Muscle of back (tissue), 13 donors: ENCODE results near the gene PTCRA. TPM values are rescaled to one million over a fixed set of nuclear protein-coding genes. Genes with fewer than 3 reads are reported as not detected.
"Not testable (repeated sequence)": the region's sequence is repeated elsewhere in the genome, so short reads cannot be mapped to it uniquely, and the experiment has no call there.

Experiments used
- DNase-seq, 3 donors: peaks; one replicate each; pipeline versions ENCODE4 v3.0.0 to v3.0.0-alpha.2; 2013
- long read RNA-seq, 9 donors: transcript quantifications; one replicate each; lab custom pipeline, GENCODE V29; 2026
- polyA plus RNA-seq, 10 donors: library from polyadenylated mRNA; unstranded; fragments of 120-200 nt; gene quantifications; one replicate each; pipeline ENCODE4 v1.2.1, GENCODE V29; 2013; ENCODE audit not compliant: insufficient read length in 10 of 10

Gene PTCRA, protein sequence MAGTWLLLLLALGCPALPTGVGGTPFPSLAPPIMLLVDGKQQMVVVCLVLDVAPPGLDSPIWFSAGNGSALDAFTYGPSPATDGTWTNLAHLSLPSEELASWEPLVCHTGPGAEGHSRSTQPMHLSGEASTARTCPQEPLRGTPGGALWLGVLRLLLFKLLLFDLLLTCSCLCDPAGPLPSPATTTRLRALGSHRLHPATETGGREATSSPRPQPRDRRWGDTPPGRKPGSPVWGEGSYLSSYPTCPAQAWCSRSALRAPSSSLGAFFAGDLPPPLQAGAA
- polyA plus RNA-seq: not detected
- long read RNA-seq, donor 1: 0 reads
- long read RNA-seq, donor 2: 0 reads
- long read RNA-seq, donor 3: 0 reads
- long read RNA-seq, donor 4: 0 reads
- long read RNA-seq, donor 5: 0 reads
- long read RNA-seq, donor 6: 0 reads
- long read RNA-seq, donor 7: 0 reads
- long read RNA-seq, donor 8: 0 reads
- long read RNA-seq, donor 9: 0 reads

DNA sequence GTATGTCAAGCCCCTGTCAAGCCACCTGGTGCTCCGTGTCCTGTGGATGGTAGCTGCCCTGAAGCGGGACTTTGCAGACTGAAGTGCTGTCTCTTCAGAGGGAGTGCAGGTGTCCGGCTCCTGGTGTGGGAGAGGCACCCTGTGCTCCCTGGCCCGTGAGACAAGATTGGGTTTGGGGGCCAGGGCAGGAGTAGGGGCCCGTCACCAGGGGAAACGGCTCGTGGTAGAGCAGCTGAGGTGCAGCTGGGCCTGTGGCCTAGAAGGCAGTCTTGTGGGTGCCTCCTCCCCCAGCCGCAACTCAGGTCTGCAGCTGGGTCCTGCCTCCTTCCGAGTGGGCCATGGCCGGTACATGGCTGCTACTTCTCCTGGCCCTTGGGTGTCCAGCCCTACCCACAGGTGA, at the start of gene PTCRA:
PTCRA (plus strand) TSS at position 322 of the 400 bp plus-strand sequence; CDS start at position 339, 17 bp downstream.
- no peak for DNase-seq

GRCh38 chr6:42870145-42870936, 45.5 kb upstream of the PTCRA start:
- no peak for DNase-seq

DNA sequence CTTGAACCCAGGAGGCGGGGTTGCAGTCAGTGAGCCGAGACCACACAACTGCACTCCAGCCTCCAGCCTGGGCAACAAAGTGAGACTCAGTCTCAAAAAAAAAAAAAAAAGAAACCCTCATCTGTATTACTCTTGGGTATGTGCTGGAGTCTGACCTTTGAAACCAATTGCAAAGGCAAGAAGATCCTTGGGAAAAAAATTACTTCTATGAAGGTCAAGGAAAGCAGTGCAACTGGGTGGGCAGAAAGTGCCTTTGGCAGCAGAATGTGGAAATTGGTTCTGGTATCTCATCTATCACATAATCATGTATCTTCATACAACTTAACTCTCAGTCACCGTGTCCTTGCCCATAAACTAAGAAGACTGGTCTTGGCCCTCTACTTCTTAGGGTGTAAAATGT, 44.1 kb upstream of the PTCRA start:
- DNase-seq: no peak

- DNase-seq: no peak
Measured at GRCh38 chr6:42873313-42873712, 42.5 kb upstream of the PTCRA start.

GRCh38 chr6:42877695-42878094, 38.2 kb upstream of the PTCRA start:
- no peak for DNase-seq

- DNase-seq: peak; percentile 90 to 97 (median 92)
Measured at GRCh38 chr6:42879372-42880239, 36.2 kb upstream of the PTCRA start, which contains the start of gene RPL7L1. RPL7L1 (plus strand) TSS chr6:42879616; CDS start chr6:42879911, 295 bp downstream.

DNA sequence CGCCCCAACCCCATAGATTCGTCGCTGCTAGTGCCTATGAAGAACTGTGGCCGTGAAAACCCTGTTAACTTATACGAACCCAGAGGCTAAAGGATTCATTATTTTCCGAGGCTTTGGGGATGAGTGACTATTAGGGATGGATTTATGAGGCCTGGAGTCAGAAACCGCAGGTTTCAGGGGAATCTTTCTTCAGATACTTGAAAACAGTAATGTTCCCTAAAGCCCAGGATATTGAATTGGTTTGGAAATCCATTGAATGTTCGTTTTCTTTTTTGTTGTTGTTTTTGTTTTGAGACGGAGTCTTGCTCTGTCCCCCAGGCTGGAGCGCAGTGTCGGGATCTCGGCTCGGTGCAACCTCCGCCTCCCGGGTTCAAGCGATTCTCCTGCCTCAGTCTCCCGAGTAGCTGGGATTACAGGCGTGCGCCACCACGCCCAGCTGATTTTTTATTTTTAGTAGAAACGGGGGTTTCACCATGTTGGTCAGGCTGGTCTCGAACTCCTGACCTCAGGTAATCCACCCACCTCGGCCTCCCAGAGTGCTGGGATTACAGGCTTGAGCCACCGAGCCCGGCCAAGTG, 35.5 kb upstream of the PTCRA start:
- DNase-seq: not testable (repeated sequence)

DNA sequence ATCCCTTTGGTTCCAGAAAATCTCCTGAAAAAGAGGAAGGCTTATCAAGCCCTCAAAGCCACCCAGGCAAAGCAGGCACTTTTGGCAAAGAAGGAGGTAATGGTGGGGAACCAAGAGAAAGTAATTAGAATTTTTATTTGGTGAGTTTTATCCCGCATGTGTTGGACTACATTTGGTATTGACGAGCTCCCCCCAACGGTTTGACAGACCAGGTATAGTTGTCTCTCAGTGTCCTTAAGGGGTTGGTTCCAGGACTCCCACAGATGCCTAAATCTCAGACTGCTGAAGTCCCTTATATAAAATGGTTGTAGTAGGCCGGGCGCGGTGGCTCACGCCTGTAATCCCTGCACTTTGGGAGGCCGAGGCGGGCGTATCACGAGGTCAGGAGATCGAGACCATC, 35.0 kb upstream of the PTCRA start:
- DNase-seq: not testable (repeated sequence)

DNA sequence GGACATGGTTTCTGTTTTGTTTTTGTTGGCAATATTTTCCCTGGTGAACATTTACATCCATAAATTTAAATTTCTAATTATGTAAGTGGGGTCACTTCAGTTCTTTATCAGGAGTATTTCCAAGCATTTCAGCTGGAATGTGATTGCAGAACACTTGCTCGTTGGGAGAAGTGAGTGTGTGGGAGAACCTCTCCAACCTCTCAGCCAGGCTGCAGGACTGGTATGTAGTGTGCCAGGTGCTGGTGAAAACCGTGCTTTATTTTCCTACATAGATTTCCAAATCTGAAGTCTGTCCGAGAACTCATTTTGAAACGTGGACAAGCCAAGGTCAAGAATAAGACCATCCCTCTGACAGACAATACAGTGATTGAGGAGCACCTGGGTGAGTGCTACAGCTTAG, 30.2 kb upstream of the PTCRA start:
- DNase-seq: no peak

- not testable (repeated sequence) for DNase-seq
Measured at GRCh38 chr6:42888201-42888600, 27.7 kb upstream of the PTCRA start.

GRCh38 chr6:42889815-42890214, 26.0 kb upstream of the PTCRA start:
- no peak for DNase-seq

- peak; percentile 95 to 98 (median 96) for DNase-seq
Measured at GRCh38 chr6:42890311-42891198, 25.3 kb upstream of the PTCRA start.

DNA sequence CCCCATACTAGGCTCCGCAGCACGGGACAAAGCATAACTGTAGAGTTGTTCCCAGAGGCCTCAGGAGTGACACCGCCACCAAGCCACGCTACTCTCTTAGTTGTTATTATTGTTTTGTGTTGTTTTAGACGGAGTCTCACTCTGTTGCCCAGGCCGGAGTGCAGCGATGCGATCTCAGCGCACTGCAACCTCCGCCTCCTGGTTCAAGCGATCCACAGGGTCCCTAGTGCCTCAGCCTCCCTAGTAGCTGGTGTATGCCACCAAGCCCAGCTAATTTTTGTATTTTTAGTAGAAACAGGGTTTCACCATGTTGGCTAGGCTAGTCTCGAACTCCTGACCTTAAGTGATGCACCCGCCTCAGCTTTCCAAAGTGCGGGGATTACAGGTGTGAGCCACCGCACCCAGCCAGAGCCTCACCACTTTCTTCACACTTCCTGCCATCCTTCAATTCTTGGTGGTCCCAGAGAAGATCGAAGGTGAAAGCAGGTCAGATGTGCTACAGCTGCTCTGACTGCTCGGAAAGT, 24.6 kb upstream of the PTCRA start:
- no peak for DNase-seq

DNA sequence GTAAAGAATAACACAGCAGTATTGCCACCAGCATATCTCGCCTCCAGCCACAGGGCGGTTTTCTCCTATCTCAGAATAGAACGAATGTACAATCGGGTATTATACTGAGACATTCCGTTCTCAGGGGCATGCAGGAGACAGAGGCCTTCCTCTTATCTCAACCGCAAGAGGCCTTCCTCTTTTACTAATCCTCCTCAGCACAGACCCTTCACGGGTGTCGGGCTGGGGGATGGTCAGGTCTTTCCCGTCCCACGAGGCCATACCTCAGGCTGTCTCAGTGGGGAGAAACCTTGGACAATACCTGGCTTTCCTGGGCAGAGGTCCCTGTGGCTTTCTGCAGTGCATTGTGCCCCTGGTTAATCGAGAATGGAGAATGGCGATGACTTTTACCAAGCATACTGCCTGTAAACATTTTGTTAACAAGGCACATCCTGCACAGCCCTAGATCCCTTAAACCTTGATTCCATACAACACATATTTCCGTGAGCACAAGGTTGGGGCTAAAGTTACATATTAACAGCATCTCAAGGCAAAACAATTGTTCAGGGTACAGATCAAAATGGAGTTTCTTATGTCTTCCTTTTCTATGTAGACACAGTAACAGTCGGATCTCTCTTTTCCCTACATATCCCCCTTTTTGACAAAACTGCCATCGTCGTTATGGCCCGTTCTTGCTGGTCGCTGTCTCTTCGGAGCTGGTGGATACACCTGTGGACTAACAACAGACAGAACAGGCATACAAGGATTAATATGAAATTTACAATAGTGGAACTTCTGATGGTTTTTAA, 21.6 kb upstream of the PTCRA start:
- not testable (repeated sequence) for DNase-seq

GRCh38 chr6:42896178-42896719, 19.6 kb upstream of the PTCRA start:
- DNase-seq: no peak

DNA sequence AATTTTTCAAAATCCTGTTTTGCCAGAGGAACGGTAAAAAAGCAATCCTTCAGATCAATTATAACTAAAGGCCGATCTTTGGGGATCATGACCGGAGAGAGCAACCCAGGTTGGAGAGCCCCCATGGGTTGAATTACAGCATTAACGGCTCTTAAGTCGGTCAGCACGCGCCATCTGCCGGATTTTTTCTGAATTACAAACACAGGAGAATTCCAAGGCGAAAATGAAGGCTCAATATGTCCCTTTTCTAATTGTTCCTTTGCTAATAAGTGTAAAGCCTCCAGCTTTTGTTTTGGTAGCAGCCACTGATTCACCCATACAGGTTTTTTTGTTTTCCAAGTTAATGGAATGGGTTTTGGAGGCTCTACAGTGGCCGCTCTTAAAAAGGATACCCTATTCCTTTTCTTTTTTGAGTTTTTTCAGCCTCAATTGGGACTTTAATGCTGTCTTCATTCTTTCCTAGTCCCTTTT, 16.9 kb upstream of the PTCRA start:
- peak; percentile 45 to 75 (median 65) for DNase-seq

- DNase-seq: no peak
Measured at GRCh38 chr6:42899871-42900270, 16.0 kb upstream of the PTCRA start.

DNA sequence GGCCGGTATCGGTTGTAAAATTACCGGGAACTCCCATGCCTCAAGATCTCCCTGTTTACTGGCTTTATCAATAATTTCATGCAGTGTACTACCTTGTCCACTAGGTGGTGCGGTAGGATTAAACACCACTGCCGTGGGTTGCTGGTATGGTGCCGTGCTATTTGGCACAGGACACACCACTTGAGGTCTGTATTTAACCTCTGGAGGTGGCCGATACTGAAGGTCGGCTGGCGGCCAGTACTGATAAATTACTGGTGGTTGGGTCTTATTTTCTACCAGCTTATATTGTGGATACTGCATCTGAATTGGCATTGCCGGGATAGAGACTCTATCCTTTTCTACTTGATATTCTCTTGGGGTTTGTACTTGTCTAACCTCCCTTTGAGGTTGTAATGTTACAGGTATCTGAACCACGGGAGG, 14.3 kb upstream of the PTCRA start:
- DNase-seq: peak; percentile 74 to 87 (median 84)
